Stomach smooth muscle (tissue), 2 donors: Measurements from ENCODE around the gene STRN3.
"Not testable (repeated sequence)": the region's sequence is repeated elsewhere in the genome, so short reads cannot be mapped to it uniquely, and the experiment has no call there.

Experiments used
- H3K27ac ChIP-seq: one replicate; pipeline ENCODE4 v1.7.0; 2013; ENCODE audit warnings: mild to moderate bottlenecking, low read length, inconsistent platforms
- H3K27me3 ChIP-seq, 2 donors: one replicate each; pipeline ENCODE4 v1.7.0; 2013; ENCODE audit warnings: low read length in 2 of 2; ENCODE audit not compliant: insufficient read depth in 2 of 2, control insufficient read depth in 1 of 2
- H3K36me3 ChIP-seq, 2 donors: one replicate each; pipeline ENCODE4 v1.7.0; 2013; ENCODE audit warnings: low read length in 2 of 2; ENCODE audit not compliant: control insufficient read depth in 2 of 2, insufficient read depth in 2 of 2
- H3K4me1 ChIP-seq: one replicate; pipeline ENCODE4 v1.7.0; 2013; ENCODE audit warnings: low read length; ENCODE audit not compliant: control insufficient read depth, insufficient read depth
- H3K4me3 ChIP-seq, 2 donors: one replicate each; pipeline ENCODE4 v1.7.0; 2013; ENCODE audit warnings: low read length in 2 of 2
- H3K9ac ChIP-seq, 2 donors: one replicate each; pipeline ENCODE4 v1.7.0; 2013; ENCODE audit warnings: low read length in 2 of 2, mild to moderate bottlenecking in 1 of 2
- H3K9me3 ChIP-seq, 2 donors: one replicate each; pipeline ENCODE4 v1.7.0; 2013; ENCODE audit warnings: low read length in 2 of 2; ENCODE audit not compliant: control insufficient read depth in 2 of 2
- donor health status: healthy.
- donor health status: Pancreatic carcinoma.

The STRN3 gene

GRCh38 chr14:30983858-30984257 is 42.3 kb downstream of the STRN3 start:
- Histone ChIP-seq H3K27ac (no peak overlapping the region), H3K9me3 (no peaks in the 10 kb centered on the region), H3K4me1 (peaks cover 6% of the 10 kb centered on the region), H3K4me3 (no peak overlapping the region), H3K27me3 (no peaks in the 10 kb centered on the region), H3K36me3 (no peaks in the 10 kb centered on the region), H3K9ac (no peak overlapping the region)

GRCh38 chr14:30982533-30982932 is 43.6 kb downstream of the STRN3 start:
- no peaks in the 10 kb centered on the region for H3K36me3 ChIP-seq
- H3K27ac ChIP-seq: no peak overlapping the region
- no peak overlapping the region for H3K4me3 ChIP-seq
- H3K4me1 ChIP-seq: peaks cover 5% of the 10 kb centered on the region
- H3K27me3 ChIP-seq: no peaks in the 10 kb centered on the region
- H3K9ac ChIP-seq: no peak overlapping the region
- H3K9me3 ChIP-seq: no peaks in the 10 kb centered on the region

GRCh38 chr14:30980980-30981379 is 45.2 kb downstream of the STRN3 start:
- no peak overlapping the region for H3K27ac ChIP-seq
- H3K9me3 ChIP-seq: no peaks in the 10 kb centered on the region
- H3K4me1 ChIP-seq: peaks cover 4% of the 10 kb centered on the region
- H3K36me3 ChIP-seq: no peaks in the 10 kb centered on the region
- H3K27me3 ChIP-seq: no peaks in the 10 kb centered on the region
- no peak overlapping the region for H3K4me3 ChIP-seq
- no peak overlapping the region for H3K9ac ChIP-seq

- H3K4me1 ChIP-seq, H3K4me3 ChIP-seq, H3K9ac ChIP-seq, H3K9me3 ChIP-seq, H3K27ac ChIP-seq, H3K36me3 ChIP-seq, H3K27me3 ChIP-seq: not testable (repeated sequence)
Measured at GRCh38 chr14:30980106-30980704, 46.0 kb downstream of the STRN3 start.

- H3K9me3 ChIP-seq: no peaks in the 10 kb centered on the region
- no peak overlapping the region for H3K9ac ChIP-seq
- no peaks in the 10 kb centered on the region for H3K27me3 ChIP-seq
- H3K36me3 ChIP-seq: no peaks in the 10 kb centered on the region
- H3K4me1 ChIP-seq: peaks cover 2% of the 10 kb centered on the region
- H3K27ac ChIP-seq: no peak overlapping the region
- no peak overlapping the region for H3K4me3 ChIP-seq
Measured at GRCh38 chr14:30977752-30978151, 48.4 kb downstream of the STRN3 start.

- Histone ChIP-seq H3K27me3 (no peaks in the 10 kb centered on the region), H3K27ac (no peak overlapping the region)
Measured at GRCh38 chr14:30974628-30975027, 51.6 kb downstream of the STRN3 start.

GRCh38 chr14:30972882-30973582 is 53.1 kb downstream of the STRN3 start:
- Histone ChIP-seq H3K9ac (no peak overlapping the region), H3K4me3 (no peak overlapping the region), H3K9me3 (no peaks in the 10 kb centered on the region), H3K27ac (no peak overlapping the region), H3K4me1 (peaks cover 2% of the 10 kb centered on the region), H3K36me3 (no peaks in the 10 kb centered on the region), H3K27me3 (no peaks in the 10 kb centered on the region)

More at GRCh38 chr14:30974628-30975027, 51.6 kb downstream of the STRN3 start:
- no peaks in the 10 kb centered on the region for H3K36me3 ChIP-seq
- H3K4me3 ChIP-seq: no peak overlapping the region
- H3K9ac ChIP-seq: no peak overlapping the region
- H3K4me1 ChIP-seq: peaks cover 2% of the 10 kb centered on the region
- H3K9me3 ChIP-seq: no peaks in the 10 kb centered on the region

GRCh38 chr14:30972036-30972732 is 54.0 kb downstream of the STRN3 start:
- not testable (repeated sequence) for H3K9me3 ChIP-seq, H3K27ac ChIP-seq, H3K4me3 ChIP-seq, H3K9ac ChIP-seq, H3K36me3 ChIP-seq, H3K4me1 ChIP-seq, H3K27me3 ChIP-seq

- Histone ChIP-seq H3K4me1 (peaks cover 2% of the 10 kb centered on the region), H3K36me3 (no peaks in the 10 kb centered on the region), H3K9ac (no peak overlapping the region)
Measured at GRCh38 chr14:30971586-30971985, 54.6 kb downstream of the STRN3 start.

GRCh38 chr14:30969796-30970195 is 56.4 kb downstream of the STRN3 start:
- not testable (repeated sequence) for H3K36me3 ChIP-seq, H3K4me1 ChIP-seq, H3K4me3 ChIP-seq, H3K9ac ChIP-seq, H3K27ac ChIP-seq, H3K27me3 ChIP-seq
- peaks cover 0 to 10% of the 10 kb centered on the region in 2 donors for H3K9me3 ChIP-seq

More at GRCh38 chr14:30971586-30971985, 54.6 kb downstream of the STRN3 start:
- H3K4me3 ChIP-seq: no peak overlapping the region
- no peak overlapping the region for H3K27ac ChIP-seq
- no peaks in the 10 kb centered on the region for H3K27me3 ChIP-seq
- H3K9me3 ChIP-seq: peaks cover 0 to 3% of the 10 kb centered on the region in 2 donors
